DMS79 (cell line): Measurements from ENCODE around the gene IL13RA1.
"Not testable (repeated sequence)": the region's sequence is repeated elsewhere in the genome, so short reads cannot be mapped to it uniquely, and the experiment has no call there.

ENCODE experiments used
- DNase-seq: peaks from one replicate; lab custom pipeline; 2025; lab: John Stamatoyannopoulos, UW

Gene IL13RA1

DNA sequence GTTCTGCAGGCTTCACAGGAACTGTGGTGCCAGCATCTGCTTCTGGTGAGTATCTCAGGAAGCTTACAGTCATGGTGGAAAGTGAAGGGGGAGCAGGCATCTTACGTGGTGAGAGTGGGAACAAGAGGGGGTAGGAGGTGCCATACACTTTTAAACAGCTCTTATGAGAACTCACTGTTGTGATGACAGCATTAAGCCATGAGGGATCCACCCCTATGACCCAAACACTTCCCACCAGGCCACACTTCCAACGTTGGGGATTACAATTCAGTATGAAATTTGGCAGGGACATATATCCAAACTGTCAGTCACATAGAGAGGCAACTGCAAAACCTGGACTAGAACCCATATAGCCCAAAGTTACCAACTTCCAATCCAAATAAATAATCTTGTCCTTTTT lies 53.1 kb downstream of the IL13RA1 start:
- DNase-seq = no peak

DNA sequence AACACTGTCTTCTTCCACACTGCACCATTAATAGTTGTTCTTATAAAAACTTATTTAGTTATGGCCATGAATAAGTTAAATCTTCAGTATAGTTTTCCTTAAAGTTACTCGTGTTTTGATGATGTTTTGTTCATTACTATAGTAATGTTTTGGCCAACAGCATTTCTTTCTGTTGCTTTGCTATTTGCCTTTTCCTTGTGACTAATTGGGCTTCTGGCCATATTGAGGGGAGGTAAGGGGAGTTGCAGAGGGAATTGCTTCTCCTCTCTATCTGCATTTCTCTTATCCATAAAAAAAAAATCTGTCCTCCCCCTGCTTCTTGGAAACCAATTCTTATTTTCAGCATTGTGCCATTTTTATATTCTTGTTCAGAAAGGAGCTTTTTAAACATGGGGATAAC lies 53.5 kb downstream of the IL13RA1 start:
- no peak for DNase-seq

DNA sequence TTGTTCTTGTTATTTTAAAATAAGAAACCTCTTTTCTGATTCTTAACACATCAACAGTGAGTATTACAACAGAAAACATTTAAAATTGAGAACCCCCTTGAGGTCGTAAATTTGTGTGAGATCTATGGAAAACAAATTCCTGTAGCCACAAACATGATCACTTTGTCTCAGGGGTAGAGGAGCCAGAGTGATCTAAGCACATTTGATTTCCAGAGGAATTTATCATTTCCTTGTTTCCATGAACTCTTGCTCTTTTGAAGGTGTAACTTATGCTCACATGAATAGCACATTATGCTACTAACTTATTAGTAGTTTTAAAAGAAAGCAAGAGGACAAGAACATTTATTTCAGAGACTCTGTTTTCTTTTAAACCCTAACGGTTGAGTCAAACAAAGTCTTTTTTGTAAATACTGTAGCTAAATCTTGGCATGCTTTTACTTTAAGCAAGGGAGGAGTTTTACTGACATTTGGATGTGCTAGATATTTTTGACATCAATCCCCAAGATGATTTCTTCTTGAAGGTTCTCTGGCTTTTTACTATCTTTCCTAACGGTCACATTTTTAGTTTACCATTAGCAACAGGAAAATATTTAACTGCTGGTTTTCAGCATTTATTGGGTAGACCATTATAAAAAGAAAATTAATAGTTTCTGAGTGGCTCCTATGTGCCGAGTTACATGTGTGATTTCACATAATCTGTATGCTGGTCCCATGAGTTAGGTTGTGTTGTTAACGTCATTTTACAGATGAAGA lies 68.3 kb downstream of the IL13RA1 start:
- no peak for DNase-seq

DNA sequence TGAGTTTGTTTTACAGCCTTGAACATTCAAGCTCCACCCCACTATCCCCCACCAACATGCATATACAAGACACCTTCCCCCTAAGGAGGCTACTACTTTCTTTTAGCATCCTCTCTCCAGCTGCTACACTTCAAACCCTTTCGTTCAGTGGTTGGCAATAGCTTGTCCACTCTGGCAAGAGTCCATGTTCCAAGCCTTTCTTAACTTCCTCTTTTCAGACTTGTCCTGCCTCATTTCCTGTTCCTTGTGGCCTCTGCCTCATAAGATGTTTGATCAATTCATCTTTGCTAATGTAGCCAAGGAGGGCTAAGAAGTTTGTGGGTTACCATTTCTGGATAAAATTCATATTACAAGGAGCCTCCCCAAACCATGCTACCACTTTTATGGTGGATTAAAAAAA lies 75.5 kb downstream of the IL13RA1 start:
- DNase-seq = no peak

DNA sequence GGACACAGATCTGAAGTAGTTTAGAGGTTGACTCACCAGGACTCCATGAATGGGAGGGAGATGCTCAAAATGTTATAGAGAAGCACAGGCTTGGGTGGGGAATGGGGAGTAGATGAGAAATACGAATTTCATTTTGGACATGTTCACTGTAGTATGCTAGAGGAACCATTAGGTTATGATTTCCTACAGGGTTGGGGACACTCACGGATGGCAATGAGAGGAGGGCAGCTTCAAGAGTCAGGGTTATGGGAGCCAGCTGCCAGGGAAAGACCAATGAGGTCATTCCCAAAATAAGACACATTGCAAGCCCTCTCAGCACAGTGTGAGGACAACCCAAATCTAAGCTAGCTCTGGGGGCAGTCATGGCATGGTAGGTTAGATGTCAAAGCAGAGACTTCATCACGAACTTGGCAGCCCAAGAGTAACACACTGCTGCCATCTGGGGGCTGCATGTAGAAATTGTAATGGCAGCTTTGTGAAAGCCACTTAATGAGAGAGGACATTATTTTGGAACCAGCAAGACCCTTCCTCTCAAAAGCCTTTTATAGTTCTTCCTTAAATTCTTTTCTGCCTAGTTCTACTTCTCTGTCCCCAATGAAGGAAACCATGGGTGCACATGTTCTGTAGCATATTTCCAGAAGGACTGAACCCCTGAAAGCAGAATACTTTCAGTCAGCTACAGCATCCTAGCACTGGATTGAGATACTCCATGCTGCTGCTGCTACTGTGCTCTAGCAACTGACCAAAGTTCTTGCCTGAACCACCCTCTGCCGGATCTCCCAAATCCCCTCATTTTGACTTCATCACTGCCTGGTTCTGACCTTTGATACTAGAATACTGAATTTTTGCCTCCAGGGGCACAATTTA lies 80.0 kb downstream of the IL13RA1 start:
- no peak for DNase-seq

DNA sequence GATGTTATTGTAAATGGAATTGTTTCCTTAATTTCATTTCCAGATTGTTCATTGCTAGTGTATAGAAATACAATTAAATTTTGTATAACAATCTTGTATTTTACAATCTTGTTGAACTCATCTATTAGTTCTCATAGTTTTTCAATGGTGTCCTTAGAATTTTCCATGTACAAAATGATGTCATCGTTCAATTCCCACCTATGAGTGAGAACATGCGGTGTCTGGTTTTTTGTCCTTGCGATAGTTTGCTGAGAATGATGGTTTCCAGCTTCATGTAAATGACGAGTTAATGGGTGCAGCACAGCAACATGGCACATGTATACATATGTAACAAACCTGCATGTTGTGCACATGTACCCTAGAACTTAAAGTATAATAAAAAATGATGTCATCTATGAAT lies 89.9 kb downstream of the IL13RA1 start:
- not testable (repeated sequence) for DNase-seq

DNA sequence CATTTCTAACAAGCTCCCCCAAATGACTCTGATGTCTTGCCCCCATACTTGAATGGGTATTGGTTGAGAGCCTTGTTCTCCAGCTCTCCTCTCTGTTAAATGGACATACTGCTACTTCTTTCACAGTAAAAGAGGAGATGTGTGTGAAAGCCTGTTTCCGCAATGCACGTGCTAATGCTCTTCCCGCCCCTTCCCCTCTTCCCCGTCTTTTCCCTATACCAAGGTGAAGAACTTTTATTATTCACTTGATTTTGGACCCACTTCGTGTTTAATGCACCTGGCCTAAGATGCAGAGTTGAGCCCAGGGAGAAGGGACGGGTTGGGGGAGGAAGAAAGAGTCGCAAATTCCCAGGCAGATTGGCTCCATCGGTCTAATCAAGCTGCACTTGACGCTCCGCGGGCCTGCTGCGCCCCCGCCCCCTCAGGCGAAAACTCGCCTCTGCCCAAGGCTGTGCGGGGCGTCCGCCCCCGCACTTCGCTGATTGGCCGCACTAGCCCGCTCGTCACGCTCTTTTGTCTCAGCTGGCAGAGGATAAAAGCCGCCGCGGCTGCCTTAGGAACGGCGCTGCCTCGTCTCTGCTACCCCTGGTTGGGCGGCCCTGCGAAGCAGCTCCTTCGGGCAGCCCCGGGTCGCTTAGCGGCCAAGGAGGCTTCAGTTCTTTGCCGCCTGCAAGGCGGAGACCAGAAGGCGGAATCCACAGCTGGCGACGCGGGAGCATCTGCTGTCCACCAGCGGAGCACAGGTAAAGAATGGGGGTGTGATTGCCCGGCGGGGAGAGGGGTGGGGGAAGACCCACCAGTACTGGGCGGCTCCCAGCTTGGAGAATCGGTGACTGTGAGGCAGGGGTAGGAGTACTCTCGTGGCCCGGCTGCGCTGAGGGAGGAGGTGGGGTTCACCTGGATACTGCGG lies 96.1 kb downstream of the IL13RA1 start, which contains the start of gene ZCCHC12:
Gene ZCCHC12, plus strand, starts transcription at position 562 of the 910 bp plus-strand sequence. CDS start 1,421 bp downstream, outside the sequence.
- DNase-seq = peak; percentile 55

DNA sequence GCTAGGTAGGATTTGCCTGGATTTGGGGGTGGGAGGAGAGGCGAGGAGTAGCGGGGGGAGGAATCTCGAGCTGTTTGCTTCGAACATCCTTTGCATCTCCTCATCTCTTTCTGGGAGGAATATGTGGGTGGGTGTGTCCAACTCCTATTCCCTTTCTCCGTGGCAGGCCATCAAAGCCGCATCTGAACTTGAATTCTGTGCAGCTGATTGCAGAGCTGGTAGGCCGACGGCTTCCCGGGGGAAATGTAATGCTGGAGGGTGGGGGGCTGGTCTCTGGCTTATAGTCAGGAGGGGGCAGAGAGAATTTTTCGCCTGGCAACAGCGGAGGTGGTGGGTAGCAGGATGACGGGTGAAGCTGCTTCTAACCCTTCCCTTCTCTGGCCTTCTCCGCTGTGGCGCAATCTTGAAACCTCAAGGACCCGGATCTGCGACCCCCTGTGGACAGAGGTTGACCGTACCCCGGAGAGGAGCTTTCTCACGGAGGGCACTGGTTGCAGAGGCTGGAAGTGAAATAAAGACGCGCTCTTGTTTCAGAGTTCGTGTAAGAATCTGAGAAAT lies 96.8 kb downstream of the IL13RA1 start:
- no peak for DNase-seq

DNA sequence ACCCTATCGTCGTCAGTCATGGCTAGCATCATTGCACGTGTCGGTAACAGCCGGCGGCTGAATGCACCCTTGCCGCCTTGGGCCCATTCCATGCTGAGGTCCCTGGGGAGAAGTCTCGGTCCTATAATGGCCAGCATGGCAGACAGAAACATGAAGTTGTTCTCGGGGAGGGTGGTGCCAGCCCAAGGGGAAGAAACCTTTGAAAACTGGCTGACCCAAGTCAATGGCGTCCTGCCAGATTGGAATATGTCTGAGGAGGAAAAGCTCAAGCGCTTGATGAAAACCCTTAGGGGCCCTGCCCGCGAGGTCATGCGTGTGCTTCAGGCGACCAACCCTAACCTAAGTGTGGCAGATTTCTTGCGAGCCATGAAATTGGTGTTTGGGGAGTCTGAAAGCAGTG lies 97.8 kb downstream of the IL13RA1 start:
- DNase-seq = no peak

DNA sequence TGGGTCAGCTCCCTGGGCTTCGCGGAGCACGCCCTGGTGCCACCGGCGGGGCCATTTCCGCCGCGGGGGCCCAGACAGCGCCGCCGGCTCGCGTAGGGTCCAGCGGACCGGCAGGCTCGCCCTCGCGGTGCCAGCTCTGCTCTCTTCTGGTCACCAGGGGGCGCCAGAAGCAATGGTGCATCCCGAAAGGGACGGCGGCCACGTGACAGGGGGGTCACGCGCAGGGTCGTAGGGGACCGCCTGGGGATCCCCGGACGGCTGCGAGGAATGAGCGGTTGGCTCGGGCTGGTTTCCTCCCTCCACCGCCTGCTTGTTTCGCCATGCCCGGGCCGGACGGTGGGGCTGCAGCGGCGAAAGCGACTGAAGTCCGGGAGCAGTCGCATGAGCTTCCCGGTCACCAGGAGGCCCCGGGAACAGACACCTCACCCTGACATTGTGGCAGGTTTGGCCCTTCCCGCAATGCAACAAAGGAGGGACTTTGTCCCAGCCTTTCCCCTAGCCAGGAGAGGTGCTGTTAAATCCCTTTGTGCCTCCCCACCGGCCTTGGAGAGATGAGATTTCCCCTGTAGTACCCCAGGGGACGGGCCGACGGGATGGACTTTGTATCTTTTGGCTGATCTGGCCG lies 112.0 kb downstream of the IL13RA1 start:
- DNase-seq = peak; percentile 7
